ENCODE results near the gene MTMR11. TPM values are rescaled to one million over a fixed set of nuclear protein-coding genes. Genes with fewer than 3 reads are reported as not detected.

MTMR11 gene
- total RNA-seq, 1 donor from 2014 or later: 5.4 TPM

- intact Hi-C loops (cut with micrococcal nuclease): no loop called here
Observed at GRCh38 chr1:149936992-149937705, 470 bp upstream of the MTMR11 start.

DNA sequence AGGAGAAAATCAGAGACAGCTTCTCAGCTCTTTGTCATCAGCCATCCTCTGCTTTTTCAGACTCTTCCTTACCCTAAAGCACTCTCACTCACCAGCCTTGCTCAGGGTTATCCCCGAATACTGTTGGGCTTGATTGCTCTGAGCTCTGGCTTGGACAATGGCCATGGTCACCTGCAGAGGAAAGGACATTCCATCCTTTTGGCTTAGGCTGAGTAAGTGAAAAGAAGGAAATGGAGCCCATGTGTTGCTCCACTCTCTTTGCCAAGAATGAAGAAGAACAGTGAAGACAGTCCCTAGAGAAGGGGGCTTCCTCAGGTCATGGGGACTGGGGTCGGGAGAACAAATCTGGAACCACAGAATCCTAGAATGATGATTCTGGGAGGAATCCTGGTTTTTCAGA is 2.3 kb downstream of the MTMR11 start:
- intact Hi-C loops (cut with micrococcal nuclease): no loop called here

- intact Hi-C loops (cut with micrococcal nuclease): no loop called here
Observed at GRCh38 chr1:149933208-149933607, 3.5 kb downstream of the MTMR11 start.

GRCh38 chr1:149932474-149932873 is 4.2 kb downstream of the MTMR11 start:
- intact Hi-C loops (cut with micrococcal nuclease): no loop called here

DNA sequence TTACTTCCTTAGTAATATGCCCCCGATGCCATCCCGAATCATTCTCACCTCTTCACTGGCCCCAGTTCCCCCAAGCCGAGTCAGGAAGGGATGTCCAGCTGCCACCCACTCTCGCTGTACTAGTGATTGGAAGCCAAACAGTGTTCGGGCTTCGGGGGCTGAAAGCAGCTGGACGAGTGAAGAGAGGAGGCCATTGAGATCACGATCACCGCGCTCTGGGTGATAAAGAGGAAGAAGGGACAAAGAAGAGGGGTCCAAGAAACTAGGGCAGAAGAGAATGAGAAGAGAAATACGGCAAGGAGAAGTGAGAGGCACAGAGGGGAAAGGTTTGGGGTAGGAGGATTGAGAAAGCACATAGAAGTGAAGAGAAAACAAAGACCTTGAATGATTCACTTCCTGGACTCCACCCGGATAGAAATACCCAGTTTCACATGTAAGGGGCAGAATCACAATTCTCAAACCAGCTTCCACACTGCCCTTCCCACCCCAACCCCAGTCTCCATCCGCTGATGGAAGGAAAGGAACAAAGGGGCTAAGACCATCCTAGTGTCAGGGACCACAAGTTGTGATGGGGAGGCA is 5.4 kb downstream of the MTMR11 start:
- intact Hi-C loops (cut with micrococcal nuclease): no loop called here

DNA sequence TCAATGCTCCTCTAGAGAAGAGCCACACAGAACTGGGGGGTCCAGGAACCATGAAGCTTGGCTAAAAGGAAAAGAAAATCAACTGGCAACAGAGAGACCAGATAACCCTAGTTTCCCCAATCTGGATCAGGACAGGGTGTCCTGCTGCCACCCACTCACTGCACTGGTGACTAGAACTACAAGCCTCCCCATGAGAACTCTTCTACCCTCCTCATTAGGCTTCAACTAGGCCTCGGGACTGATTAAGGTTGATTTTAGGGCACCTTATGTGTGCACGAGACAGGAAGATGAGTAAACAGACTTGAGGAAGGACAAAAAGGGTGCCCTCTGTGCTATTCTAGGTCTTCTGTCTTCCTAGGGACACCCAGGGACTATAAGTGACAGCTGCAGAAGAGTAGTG is 6.8 kb downstream of the MTMR11 start:
- intact Hi-C loops (cut with micrococcal nuclease): no loop called here

DNA sequence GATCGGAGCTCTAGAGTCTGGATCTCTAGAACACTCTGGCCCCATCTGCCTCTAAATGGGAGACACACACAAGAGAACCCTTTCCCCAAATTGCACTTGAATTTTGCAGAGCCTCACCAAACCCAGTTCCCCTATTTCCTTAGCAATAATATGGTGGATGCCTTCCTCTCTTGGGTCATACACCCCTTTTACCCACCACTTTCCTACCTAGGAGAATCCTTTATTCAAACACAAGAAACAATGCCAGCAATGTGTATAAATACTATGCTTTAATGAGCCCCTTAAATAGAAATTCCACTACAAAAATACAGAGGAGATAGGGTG is 8.3 kb downstream of the MTMR11 start:
- intact Hi-C loops (cut with micrococcal nuclease): loop anchor here (1.0 kb wide), 2 partner anchors 11 to 40 kb away; no protein-coding TSS in a partner anchor

- intact Hi-C loops (cut with micrococcal nuclease): loop anchor here (1.0 kb wide), 3 partner anchors 12 to 39 kb away; partner anchors contain the start of gene BOLA1
Observed at GRCh38 chr1:149927563-149928400, 8.9 kb downstream of the MTMR11 start, which contains the start of gene SF3B4. Gene SF3B4, minus strand, starts transcription at chr1:149927803. Its CDS starts 44 bp downstream, at chr1:149927759.

GRCh38 chr1:149927056-149927562 is 9.6 kb downstream of the MTMR11 start:
- intact Hi-C loops (cut with micrococcal nuclease): loop anchor here (1.0 kb wide), 1 partner anchor 28 kb away; the partner anchor contains the start of gene BOLA1

DNA sequence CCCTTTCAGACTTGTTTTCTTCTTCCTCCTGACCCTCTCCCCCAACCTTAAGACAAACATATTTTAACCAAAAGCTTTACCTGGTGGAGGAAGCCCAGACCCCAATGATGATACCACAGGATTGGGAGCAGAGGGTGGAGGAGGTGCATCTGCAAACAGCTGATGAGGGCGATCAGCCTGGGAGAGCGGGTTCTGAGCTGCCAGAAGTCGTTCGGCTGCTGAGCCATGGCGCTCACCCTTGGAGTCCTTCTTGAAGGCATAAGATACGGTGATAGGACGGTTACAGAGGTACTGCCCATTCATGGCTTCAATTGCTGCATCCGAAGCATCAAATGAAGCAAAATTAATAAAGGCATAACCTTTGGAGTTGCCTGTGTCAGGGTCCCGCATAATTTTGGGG is 10.4 kb downstream of the MTMR11 start:
- intact Hi-C loops (cut with micrococcal nuclease): no loop called here

DNA sequence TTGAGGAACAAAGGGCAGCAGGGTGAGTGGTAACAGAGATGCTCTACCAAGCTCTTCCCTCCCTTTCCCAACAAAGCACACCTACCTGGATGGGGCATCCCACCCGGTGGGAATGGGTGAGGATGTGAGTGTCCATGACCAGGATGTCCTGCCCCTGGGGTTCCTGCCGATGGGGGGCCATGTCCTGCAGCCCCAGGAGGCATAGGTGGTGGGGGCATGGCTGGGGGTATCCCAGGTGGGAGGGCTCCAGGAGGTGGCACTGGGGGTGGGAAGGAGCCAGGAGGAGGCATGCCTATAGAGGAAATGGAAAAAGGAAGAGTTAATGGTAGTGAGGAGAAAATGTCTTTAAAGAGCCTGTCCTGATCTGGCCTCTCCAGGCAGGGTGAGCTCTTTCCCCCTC is 10.9 kb downstream of the MTMR11 start:
- intact Hi-C loops (cut with micrococcal nuclease): no loop called here

DNA sequence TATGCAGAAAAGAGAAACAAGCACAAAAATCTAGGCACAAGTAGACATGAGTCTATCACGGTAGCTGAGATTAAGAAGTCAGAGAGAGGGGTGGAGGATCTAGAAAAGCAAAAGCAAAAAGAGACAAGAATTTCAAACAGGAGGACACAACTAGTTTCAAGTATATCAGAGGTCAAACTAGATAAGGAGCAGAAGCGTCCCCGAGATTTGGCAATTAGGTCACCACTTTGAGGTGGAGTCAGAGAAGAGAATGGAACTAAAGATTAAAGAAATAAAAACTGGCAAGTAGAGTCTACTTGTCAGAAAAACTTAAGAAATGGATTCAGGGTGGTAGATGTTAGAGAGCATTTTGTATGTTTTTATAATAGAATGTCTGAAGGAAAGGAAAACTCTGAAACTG is 11.3 kb downstream of the MTMR11 start:
- intact Hi-C loops (cut with micrococcal nuclease): no loop called here

- intact Hi-C loops (cut with micrococcal nuclease): no loop called here
Observed at GRCh38 chr1:149923626-149924025, 13.1 kb downstream of the MTMR11 start.

GRCh38 chr1:149917571-149918144 is 19.0 kb downstream of the MTMR11 start, which contains the start of gene SV2A:
Gene SV2A, minus strand, starts transcription at chr1:149917844. Its CDS starts 4,004 bp downstream, at chr1:149913840.
- intact Hi-C loops (cut with micrococcal nuclease): no loop called here

DNA sequence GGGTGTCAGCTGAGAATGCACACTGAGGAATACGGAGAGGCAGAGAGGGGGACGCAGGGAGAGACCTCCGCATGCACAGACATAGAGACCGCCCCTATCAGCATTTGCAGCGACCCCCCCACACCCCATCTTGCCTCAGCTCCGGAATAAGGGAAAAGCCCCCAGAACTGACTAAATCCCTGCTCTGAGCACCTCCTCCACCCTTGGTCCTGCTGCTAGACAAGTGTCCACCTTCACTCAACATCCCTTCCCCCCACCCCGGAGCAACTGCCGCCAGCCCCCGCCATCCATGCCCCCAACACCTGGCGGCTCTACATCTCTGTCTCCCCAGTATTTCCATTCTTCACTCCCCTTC is 19.8 kb downstream of the MTMR11 start:
- intact Hi-C loops (cut with micrococcal nuclease): no loop called here

DNA sequence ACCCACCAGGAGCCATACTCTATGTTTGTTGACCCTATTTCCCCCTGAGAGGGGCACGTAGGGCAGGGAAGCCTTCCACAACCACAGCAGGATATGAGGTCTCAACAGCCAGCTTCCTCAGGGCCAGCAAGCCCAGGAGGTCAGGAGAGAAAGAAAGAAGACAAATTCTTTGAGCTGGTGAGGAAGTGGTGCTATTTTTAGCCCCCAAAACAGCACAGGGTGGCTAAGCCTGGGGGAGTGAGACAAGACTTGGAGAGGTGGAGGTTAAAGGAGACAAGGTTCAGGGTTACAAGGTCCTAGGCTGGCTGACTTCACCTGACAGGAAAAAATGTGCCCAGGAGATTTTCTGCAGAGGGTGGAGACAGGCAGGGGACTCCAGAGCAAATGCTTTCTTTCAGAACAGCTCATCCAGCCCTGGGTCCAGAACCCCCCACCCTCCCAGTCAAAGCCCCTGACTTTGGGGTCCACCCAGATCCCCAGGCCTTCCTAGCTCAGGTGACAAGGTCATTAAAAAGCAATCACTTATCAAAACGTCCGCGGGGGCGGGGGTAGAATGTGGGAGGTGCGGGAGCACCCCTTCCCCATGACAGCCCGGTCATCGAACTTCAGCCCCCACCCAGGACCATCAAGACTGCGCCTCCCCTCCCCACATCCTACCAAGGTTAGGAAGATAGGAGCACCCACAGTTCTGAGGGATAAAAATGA is 20.3 kb downstream of the MTMR11 start:
- intact Hi-C loops (cut with micrococcal nuclease): no loop called here

- intact Hi-C loops (cut with micrococcal nuclease): no loop called here
Observed at GRCh38 chr1:149915429-149916192, 21.1 kb downstream of the MTMR11 start.

- intact Hi-C loops (cut with micrococcal nuclease): no loop called here
Observed at GRCh38 chr1:149914545-149914944, 22.1 kb downstream of the MTMR11 start.

DNA sequence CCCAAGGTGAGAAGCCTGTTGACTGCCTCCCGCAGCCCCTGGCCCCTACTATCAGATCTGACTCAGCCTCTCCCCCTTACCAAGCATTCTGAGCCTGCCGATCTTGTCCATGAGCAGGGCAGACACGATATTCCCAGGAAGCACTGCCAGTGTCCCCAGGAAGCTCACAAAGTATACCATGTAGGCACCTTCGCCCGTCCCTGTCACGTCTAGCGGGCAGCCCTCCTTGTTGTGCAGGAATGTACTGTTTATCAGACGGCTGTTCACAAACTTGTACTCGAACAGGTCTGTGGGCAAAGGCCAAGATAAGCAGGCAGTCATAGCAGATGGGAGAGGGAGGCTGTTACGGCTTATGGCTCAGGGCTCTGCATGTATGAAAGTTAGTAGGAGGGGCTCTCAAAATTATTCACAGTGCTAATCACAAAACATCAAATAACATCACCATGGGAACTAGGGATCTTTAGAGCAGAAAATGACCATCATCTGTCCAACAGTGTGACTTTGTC is 30.1 kb downstream of the MTMR11 start:
- intact Hi-C loops (cut with micrococcal nuclease): no loop called here

Data from T-helper 2 cell treated with Interferon-gamma antibody and Interleukin-4, amounts not matched to agents 100 ng/mL and 5 ng/mL, for 36 hours (primary cell).